K562 treated with DMSO at 1 percent for 48 hours (cell line): ENCODE measurements around the gene ASNSD1. TPM values are rescaled to one million over a fixed set of nuclear protein-coding genes. Genes with fewer than 3 reads are reported as not detected.

Experiments used
- total RNA-seq: library from RNA; unstranded; fragments of 300-600 nt; gene quantifications from 2 replicates; pipeline ENCODE4 v1.2.3, GENCODE V29; 2022; ENCODE audit warnings: low replicate concordance; ENCODE audit errors: extremely low read depth

Gene ASNSD1
- total RNA-seq = not detected in 2 replicates

GRCh38 chr2:189661148-189661956 lies at the start of gene ASNSD1:
TSS of gene ASNSD1 (plus strand) at chr2:189661459. CDS start at chr2:189666133, 4,674 bp downstream.

DNA sequence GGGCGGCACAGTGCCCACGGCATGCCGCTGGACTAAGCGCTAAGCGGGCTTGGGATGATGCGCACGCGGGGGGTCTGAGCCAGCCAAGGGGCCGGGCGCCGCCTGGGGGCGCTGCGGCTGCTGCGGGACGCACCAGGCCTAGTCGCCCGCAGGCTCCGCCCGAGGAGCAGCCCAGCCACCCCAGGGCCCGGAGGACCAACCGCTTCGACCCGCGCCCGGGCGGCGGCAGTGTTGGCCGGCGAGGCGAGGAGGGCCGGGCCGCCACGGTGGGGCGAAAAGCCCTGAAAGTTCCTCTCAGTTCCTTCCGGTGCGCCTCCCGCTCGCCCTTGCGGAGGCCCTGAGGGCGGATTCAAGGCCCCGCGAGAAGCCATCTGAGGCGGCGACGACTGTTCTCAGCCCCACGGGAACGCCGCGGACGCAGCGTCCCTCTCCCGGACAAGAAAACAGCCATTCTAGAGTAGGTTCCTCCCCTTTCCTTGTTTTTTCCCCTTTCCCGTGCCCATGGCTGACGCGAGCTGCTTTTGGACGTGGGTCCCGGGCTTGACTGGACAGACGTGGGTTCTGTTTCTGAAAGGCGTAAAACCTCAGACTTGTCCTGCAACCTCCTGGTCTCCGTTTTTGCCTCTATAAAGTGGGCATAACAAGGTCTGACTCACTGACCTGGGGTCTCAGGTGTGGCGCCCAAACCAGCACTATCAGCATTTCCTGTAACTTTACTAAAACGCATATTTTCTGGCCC lies 13.3 kb downstream of the ASNSD1 start, which contains the start of gene ANKAR:
ANKAR (plus strand) TSS at position 297 of the 739 bp plus-strand sequence. CDS start 1,821 bp downstream, outside the sequence.

Other genes starting within 250 kb of the ASNSD1 start
- gene WDR75, start 220.0 kb upstream of the ASNSD1 start, total RNA-seq = not detected in 2 replicates
- gene SLC40A1, start 80.7 kb upstream of the ASNSD1 start, total RNA-seq = not detected in 2 replicates
- not detected in 2 replicates for gene ANKAR, start 13.2 kb downstream of the ASNSD1 start, total RNA-seq
- gene OSGEPL1, start 101.3 kb downstream of the ASNSD1 start, total RNA-seq = not detected in 2 replicates
- gene ORMDL1, start 122.9 kb downstream of the ASNSD1 start, total RNA-seq = not detected in 2 replicates
- gene PMS1, start 123.0 kb downstream of the ASNSD1 start, total RNA-seq = not detected in 2 replicates